RWPE2 (cell line): Measurements from ENCODE around the gene RFX2.

ENCODE experiments used
- ATAC-seq: fragments of 200-7000 bp; cut with Tn5 transposase; 3 replicates; pipeline ENCODE4 v1.9.1; 2021; ENCODE audit warnings: low read depth
- DNase-seq: peaks from one replicate; pipeline ENCODE4 v3.0.0-alpha.2; 2020; ENCODE audit warnings: low spot score
- H3K27ac ChIP-seq: fragments of 450-650 bp; 2 replicates; pipeline ENCODE4 v1.5.1; 2017; ENCODE audit warnings: mild to moderate bottlenecking; ENCODE audit not compliant: poor library complexity, severe bottlenecking
- H3K27me3 ChIP-seq: fragments of 250-450 bp; sonication (Bioruptor Pico); 2 replicates; pipeline ENCODE4 v1.5.1; 2021; ENCODE audit warnings: mild to moderate bottlenecking, moderate library complexity; ENCODE audit not compliant: insufficient read depth, poor library complexity, severe bottlenecking
- H3K36me3 ChIP-seq: fragments of 250-450 bp; sonication (Bioruptor Pico); 2 replicates; pipeline ENCODE4 v1.5.1; 2020; ENCODE audit warnings: low read depth, mild to moderate bottlenecking, moderate library complexity
- H3K4me1 ChIP-seq: fragments of 250-450 bp; sonication (Bioruptor Pico); 2 replicates; pipeline ENCODE4 v1.5.1; 2021; ENCODE audit warnings: mild to moderate bottlenecking, moderate library complexity; ENCODE audit not compliant: insufficient read depth, poor library complexity, severe bottlenecking
- H3K4me3 ChIP-seq: fragments of 250-450 bp; sonication (Bioruptor Pico); 2 replicates; pipeline ENCODE4 v1.5.1; 2021; ENCODE audit warnings: mild to moderate bottlenecking, moderate library complexity; ENCODE audit not compliant: severe bottlenecking
- H3K9me3 ChIP-seq: fragments of 250-450 bp; sonication (Bioruptor Pico); 2 replicates; pipeline ENCODE4 v1.5.1; 2021; ENCODE audit warnings: mild to moderate bottlenecking, moderate library complexity; ENCODE audit not compliant: severe bottlenecking
- CTCF ChIP-seq: fragments of 450-650 bp; IDR thresholded peaks from one replicate; pipeline ENCODE4 v1.5.1; 2017; ENCODE audit warnings: mild to moderate bottlenecking, moderate library complexity; ENCODE audit not compliant: poor library complexity, severe bottlenecking

The RFX2 gene

DNA sequence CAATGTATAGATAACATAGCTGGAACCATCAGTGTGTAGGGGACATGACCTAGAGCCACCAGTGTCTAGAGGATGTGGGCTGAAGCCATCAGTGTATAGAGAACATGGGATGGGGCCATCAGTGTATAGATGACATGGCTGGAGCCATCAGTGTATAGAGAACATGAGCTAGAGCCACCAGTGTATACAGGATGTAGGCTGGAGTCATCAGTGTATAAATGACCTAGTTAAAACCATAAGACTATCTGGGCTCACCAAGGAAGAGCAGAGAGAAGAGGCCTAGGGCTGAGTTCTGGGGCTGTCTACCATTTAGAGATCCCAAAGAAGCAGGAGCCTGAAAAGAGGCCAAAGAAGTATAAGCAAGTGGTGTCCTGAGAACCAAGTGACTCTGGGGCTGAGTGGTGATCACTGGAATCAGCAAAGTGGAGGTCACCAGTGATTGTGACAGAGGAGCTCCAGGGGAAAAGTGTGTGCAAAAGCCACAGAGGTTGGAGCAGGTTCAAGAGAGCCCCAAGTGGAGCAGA is 41.0 kb downstream of the RFX2 start:
- DNase-seq = no peak
- no peaks in the 10 kb centered on the region for H3K9me3 ChIP-seq
- ATAC-seq = no peak
- H3K27ac ChIP-seq = no peak overlapping the region
- no peak for TF ChIP-seq CTCF
- peaks cover 37% of the 10 kb centered on the region for H3K4me1 ChIP-seq
- H3K27me3 ChIP-seq = no peaks in the 10 kb centered on the region
- H3K4me3 ChIP-seq = no peak overlapping the region
- H3K36me3 ChIP-seq = no peaks in the 10 kb centered on the region

GRCh38 chr19:6068711-6069110 is 41.6 kb downstream of the RFX2 start:
- no peak for TF ChIP-seq CTCF
- ATAC-seq = no peak
- Histone ChIP-seq H3K27ac (no peak overlapping the region), H3K9me3 (no peaks in the 10 kb centered on the region), H3K4me1 (peaks cover 43% of the 10 kb centered on the region), H3K27me3 (no peaks in the 10 kb centered on the region), H3K36me3 (no peaks in the 10 kb centered on the region), H3K4me3 (no peak overlapping the region)
- DNase-seq = no peak

DNA sequence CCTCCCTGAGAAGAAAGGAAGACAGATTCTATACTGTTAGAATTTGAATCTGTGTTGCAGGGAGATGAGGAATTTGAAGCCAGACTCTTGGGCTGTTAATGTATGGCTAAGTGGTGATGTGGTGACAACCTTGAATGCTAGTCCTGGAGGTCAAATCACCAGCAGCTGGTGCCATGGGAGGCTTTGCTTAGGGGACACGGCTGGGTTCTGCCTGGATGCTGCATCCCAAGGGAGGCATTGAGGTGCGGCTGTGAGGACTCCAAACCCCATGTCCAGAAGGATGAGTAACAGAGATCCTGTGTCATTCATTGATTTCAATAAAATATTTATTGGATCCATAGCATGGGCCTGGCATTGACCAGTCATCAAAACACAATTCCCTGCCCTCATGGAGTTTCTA is 42.3 kb downstream of the RFX2 start:
- DNase-seq = peak; percentile 18
- no peaks in the 10 kb centered on the region for H3K9me3 ChIP-seq
- ATAC-seq = no peak
- peaks cover 43% of the 10 kb centered on the region for H3K4me1 ChIP-seq
- H3K4me3 ChIP-seq = no peak overlapping the region
- H3K36me3 ChIP-seq = no peaks in the 10 kb centered on the region
- H3K27me3 ChIP-seq = no peaks in the 10 kb centered on the region
- H3K27ac ChIP-seq = peak overlapping the region; percentile 98
- TF ChIP-seq CTCF = no peak

GRCh38 chr19:6066661-6067646 is 43.3 kb downstream of the RFX2 start:
- Histone ChIP-seq H3K4me3 (no peak overlapping the region), H3K4me1 (peaks cover 51% of the 10 kb centered on the region), H3K27ac (peak overlapping the region; percentile 98)

More at GRCh38 chr19:6066661-6067646, 43.3 kb downstream of the RFX2 start:
- H3K27me3 ChIP-seq = no peaks in the 10 kb centered on the region
- peak; percentile 77 for DNase-seq
- no peaks in the 10 kb centered on the region for H3K36me3 ChIP-seq
- H3K9me3 ChIP-seq = no peaks in the 10 kb centered on the region
- peak; percentile 40; the same call in 1 of the 3 replicates for ATAC-seq
- TF ChIP-seq CTCF = no peak
